T-helper 2 cell treated with Interferon-gamma antibody and Interleukin-4, amounts not matched to agents 5 μg/mL and 100 μg/mL, for 36 hours (primary cell): Measurements from ENCODE around the gene TMEM179.

Source experiments
- DNase-seq: peaks from one replicate; pipeline ENCODE4 v3.0.0; 2021; ENCODE audit warnings: low spot score
- H3K27ac Mint-ChIP-seq: one replicate; pipeline ENCODE4 v1.8.0; 2021; ENCODE audit warnings: mild to moderate bottlenecking, mixed read lengths
- H3K27me3 Mint-ChIP-seq: one replicate; pipeline ENCODE4 v1.8.0; 2021; ENCODE audit warnings: low read depth, mixed read lengths
- H3K36me3 Mint-ChIP-seq: one replicate; pipeline ENCODE4 v1.8.0; 2021; ENCODE audit warnings: low read depth, mixed read lengths
- H3K4me1 Mint-ChIP-seq: one replicate; pipeline ENCODE4 v1.8.0; 2021; ENCODE audit warnings: low read depth, mixed read lengths
- H3K4me3 Mint-ChIP-seq: one replicate; pipeline ENCODE4 v1.8.0; 2022; ENCODE audit warnings: mild to moderate bottlenecking, moderate library complexity, mixed read lengths
- H3K9me3 Mint-ChIP-seq: one replicate; pipeline ENCODE4 v1.8.0; 2021; ENCODE audit warnings: mixed read lengths

Gene TMEM179

GRCh38 chr14:104550340-104550860 lies 54.2 kb downstream of the TMEM179 start:
- Mint-ChIP-seq H3K4me3 (no peak overlapping the region), H3K27ac (no peak overlapping the region), H3K27me3 (no peaks in the 10 kb centered on the region), H3K9me3 (no peaks in the 10 kb centered on the region), H3K4me1 (no peaks in the 10 kb centered on the region), H3K36me3 (no peaks in the 10 kb centered on the region)
- DNase-seq, result no peak

DNA sequence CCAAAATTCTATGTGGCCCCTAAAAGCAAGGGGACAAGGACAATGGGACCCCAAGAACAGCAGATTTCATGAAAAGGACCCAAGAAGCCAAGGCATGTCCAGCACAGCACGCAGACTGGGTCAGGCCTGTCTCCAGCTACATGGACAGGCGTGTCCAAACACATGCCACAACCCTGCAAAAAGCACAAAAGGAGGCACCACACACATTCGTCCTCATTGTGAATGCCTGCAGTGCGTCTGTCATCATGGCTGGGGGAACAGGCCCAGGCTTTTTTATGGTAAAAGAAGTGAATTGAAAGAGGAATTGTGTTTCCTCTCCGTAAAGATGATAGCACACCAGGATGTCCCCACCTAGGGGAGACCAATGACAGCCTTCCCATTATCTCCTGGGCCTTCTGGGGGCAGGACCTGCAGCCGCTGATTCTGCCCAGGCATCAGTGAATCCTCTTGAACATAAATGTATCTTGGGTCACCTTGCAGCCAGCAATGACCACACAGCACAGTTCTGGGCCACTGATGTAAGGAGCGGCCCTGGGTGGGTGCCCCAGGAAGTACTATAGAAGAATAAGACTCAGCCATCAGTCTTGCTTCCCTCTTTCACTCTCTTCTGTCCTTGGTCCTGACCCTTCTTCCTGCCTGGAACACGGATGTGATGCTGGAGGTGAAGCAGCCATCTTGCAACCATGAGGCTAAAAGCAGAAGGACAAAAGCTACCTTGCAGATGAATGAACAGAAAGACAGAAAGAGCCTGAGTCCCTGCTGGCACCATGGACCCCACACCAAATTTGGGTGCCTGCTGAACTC lies 54.8 kb downstream of the TMEM179 start:
- no peaks in the 10 kb centered on the region for H3K4me1 Mint-ChIP-seq
- H3K4me3 Mint-ChIP-seq, result no peak overlapping the region
- H3K27me3 Mint-ChIP-seq, result no peaks in the 10 kb centered on the region
- H3K9me3 Mint-ChIP-seq, result no peaks in the 10 kb centered on the region
- H3K27ac Mint-ChIP-seq, result no peak overlapping the region
- H3K36me3 Mint-ChIP-seq, result no peaks in the 10 kb centered on the region
- DNase-seq, result no peak

- no peak for DNase-seq
- Mint-ChIP-seq H3K27me3 (no peaks in the 10 kb centered on the region), H3K4me1 (no peaks in the 10 kb centered on the region), H3K9me3 (no peaks in the 10 kb centered on the region), H3K27ac (no peak overlapping the region), H3K4me3 (no peak overlapping the region), H3K36me3 (no peaks in the 10 kb centered on the region)
Observed at GRCh38 chr14:104548802-104549535, 55.6 kb downstream of the TMEM179 start.

- Mint-ChIP-seq H3K27me3 (no peaks in the 10 kb centered on the region), H3K27ac (no peak overlapping the region), H3K4me3 (no peak overlapping the region), H3K4me1 (no peaks in the 10 kb centered on the region), H3K36me3 (no peaks in the 10 kb centered on the region), H3K9me3 (no peaks in the 10 kb centered on the region)
- no peak for DNase-seq
Observed at GRCh38 chr14:104547998-104548700, 56.4 kb downstream of the TMEM179 start.

- H3K9me3 Mint-ChIP-seq, result no peaks in the 10 kb centered on the region
- no peaks in the 10 kb centered on the region for H3K36me3 Mint-ChIP-seq
- no peak for DNase-seq
- H3K4me3 Mint-ChIP-seq, result no peak overlapping the region
- no peaks in the 10 kb centered on the region for H3K4me1 Mint-ChIP-seq
- H3K27me3 Mint-ChIP-seq, result no peaks in the 10 kb centered on the region
- H3K27ac Mint-ChIP-seq, result no peak overlapping the region
Observed at GRCh38 chr14:104547310-104547997, 57.1 kb downstream of the TMEM179 start.

DNA sequence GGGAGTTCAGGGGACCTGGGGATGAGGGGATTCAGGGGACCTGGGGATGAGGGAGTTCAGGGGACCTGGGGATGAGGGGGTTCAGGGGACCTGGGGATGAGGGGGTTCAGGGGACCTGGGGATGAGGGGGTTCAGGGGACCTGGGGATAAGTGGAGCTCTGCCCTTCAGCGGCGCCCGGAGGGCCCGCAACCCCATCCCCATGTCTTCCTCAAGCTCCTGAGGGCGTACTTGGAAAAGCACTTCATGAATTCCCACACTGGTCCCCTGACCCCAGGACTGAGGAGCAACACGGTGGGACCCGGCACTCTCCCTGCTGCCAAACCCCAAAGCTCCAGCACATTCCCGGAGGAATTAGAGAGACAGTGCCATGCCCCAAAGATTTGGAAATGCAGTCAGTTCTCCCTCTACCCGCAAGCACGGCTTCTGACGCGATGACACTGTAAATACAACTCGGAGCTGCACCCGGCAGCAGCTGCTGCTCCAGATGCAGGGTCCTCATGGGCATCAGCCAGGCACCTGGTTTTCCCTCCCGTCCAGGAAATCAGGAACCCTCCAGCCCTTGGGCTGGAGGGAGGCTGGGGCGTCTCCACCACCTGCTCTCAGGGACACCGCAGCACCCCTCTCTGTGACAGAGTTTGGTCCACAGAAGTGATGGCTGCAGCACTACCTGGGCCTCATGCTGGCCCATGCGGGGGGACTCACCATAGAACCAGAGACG lies 57.8 kb downstream of the TMEM179 start:
- Mint-ChIP-seq H3K9me3 (no peaks in the 10 kb centered on the region), H3K27ac (no peak overlapping the region), H3K4me1 (no peaks in the 10 kb centered on the region), H3K4me3 (no peak overlapping the region), H3K36me3 (no peaks in the 10 kb centered on the region), H3K27me3 (peaks cover 2% of the 10 kb centered on the region)
- DNase-seq, result no peak

DNA sequence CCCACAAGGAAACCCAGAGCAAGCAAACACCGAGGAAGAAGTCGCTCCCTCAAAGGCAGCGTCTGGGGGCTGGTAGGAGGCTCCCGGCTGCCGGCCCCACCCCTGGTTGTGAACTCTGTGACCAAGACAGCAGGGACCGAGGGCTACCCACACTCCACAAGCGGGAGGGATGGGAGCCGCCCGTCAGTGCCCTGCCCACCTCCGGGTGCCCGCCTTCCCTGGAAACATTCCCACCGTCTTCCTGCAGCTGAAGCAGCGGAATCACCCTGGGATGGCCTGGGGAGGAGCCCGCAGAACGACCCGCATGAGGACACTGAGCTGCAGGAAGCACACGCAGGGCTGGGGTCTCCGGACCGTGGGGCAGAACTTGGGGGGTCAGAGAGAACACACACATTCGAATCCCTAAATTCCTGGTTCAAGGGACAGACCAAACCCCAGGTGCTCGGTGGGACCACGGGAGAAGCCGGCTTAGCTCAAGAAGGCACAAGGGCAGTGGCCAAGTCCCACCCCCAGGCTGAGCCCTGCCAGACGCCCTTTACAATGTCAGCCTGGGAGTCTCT lies 58.5 kb downstream of the TMEM179 start:
- DNase-seq, result no peak
- peaks cover 2% of the 10 kb centered on the region for H3K27me3 Mint-ChIP-seq
- no peaks in the 10 kb centered on the region for H3K4me1 Mint-ChIP-seq
- no peak overlapping the region for H3K4me3 Mint-ChIP-seq
- H3K9me3 Mint-ChIP-seq, result no peaks in the 10 kb centered on the region
- H3K36me3 Mint-ChIP-seq, result no peaks in the 10 kb centered on the region
- no peak overlapping the region for H3K27ac Mint-ChIP-seq

DNA sequence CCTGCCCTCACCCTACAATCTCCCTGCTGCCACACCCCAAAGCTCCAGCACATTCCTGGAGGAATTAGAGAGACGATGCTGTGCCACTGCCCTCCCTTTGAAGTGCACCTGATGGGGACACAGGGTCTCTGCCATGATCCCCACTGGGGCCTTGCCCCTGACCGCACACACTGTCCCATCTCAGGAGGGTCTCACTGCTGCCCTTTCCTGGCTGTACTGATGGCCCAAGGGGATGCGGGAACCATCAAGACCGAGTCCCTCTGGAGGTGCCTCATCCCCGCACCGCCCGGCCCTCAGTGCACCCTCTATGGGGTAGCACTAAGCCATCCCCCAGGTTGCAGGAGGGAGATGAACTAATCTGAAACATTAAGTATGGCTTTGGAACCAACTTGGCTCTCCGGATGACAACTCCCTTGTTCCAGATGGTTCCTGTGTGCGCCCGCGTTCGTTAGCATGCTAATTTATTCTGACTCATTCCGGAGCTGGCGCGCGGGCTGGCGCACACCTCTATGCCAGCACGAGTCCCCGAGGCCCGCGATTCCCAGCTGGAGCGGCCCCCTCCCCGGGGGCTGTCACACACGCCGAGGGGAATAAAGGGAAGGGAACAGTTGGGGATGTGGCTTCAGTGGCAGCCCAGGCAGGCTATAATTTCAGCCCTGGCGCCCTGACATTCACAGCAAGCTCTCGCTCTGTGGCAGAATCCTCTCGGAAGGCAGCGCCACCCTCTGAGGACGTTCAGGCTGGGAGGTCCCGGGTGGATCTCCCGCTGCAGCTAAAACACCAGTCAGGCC lies 59.2 kb downstream of the TMEM179 start:
- Mint-ChIP-seq H3K27me3 (peaks cover 2% of the 10 kb centered on the region), H3K4me3 (no peak overlapping the region), H3K9me3 (no peaks in the 10 kb centered on the region), H3K36me3 (no peaks in the 10 kb centered on the region), H3K4me1 (no peaks in the 10 kb centered on the region), H3K27ac (no peak overlapping the region)
- no peak for DNase-seq

- Mint-ChIP-seq H3K36me3 (no peaks in the 10 kb centered on the region), H3K27me3 (peaks cover 2% of the 10 kb centered on the region), H3K9me3 (no peaks in the 10 kb centered on the region), H3K27ac (no peak overlapping the region), H3K4me3 (no peak overlapping the region), H3K4me1 (no peaks in the 10 kb centered on the region)
- no peak for DNase-seq
Observed at GRCh38 chr14:104544362-104544961, 60.1 kb downstream of the TMEM179 start.

DNA sequence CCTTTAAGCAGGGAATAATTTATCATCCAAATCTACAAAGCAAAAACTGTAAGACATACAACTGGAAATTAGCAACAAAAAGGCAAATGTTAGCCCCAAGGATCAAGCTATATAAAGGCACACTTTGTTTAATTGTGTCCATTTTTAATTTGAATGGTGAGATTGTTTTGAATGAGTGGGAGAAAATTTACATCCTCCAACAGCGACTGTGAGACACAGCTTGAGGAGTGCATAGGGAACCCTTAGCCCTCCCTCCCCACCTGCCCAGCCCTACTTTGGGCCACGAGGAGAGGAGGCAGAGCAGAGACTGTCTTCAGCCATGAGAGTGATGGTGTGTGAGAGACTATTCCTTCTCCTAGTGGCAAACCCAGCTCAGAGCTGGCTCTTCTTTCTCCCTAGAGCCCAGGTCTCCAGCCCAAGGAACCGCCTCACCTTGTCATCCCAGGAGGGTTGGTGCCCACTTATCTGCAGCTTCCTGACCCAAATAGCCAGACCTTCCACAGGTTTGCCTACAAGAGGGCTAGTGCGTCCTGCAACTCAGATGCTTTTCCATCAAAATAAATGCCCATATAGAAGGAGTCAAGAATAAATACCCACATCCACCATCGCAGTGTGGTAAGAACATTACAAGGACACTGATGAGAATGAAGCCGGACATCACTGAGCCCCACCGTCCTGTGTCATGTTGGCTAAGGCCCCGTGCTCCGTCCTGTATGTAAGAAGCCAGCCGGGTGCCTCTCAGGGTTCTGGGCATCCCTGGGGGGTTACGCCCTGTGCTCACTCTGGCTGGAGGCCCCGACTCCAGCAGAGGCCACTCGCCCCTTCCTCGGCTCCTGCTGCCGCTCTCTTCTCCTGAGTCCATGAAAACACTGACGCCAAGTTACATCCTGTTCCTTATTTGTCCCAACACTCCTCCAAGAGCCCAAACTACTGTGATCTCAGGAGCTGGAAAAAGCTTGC lies 61.4 kb downstream of the TMEM179 start:
- H3K27ac Mint-ChIP-seq, result no peak overlapping the region
- DNase-seq, result no peak
- peaks cover 2% of the 10 kb centered on the region for H3K27me3 Mint-ChIP-seq
- H3K4me3 Mint-ChIP-seq, result no peak overlapping the region
- H3K9me3 Mint-ChIP-seq, result no peaks in the 10 kb centered on the region
- no peaks in the 10 kb centered on the region for H3K36me3 Mint-ChIP-seq
- no peaks in the 10 kb centered on the region for H3K4me1 Mint-ChIP-seq

- no peak for DNase-seq
- no peak overlapping the region for H3K27ac Mint-ChIP-seq
- peaks cover 2% of the 10 kb centered on the region for H3K27me3 Mint-ChIP-seq
- H3K4me3 Mint-ChIP-seq, result no peak overlapping the region
- no peaks in the 10 kb centered on the region for H3K9me3 Mint-ChIP-seq
- H3K36me3 Mint-ChIP-seq, result no peaks in the 10 kb centered on the region
- no peaks in the 10 kb centered on the region for H3K4me1 Mint-ChIP-seq
Observed at GRCh38 chr14:104541905-104542465, 62.6 kb downstream of the TMEM179 start.
